HG02852 (cell line): Measurements from ENCODE around the gene MPEG1.
A peak's percentile ranks its signal among the peaks of the same experiment; 100 is the strongest.

Experiments used
- ATAC-seq: cut with Tn5 transposase; IDR thresholded peaks from one replicate; pipeline ENCODE4 v1.9.1; 2021; ENCODE audit warnings: mild to moderate bottlenecking, moderate library complexity; ENCODE audit not compliant: unreplicated experiment

MPEG1 gene

GRCh38 chr11:59172345-59173079, 40.2 kb downstream of the MPEG1 start:
- peak; percentile 38 for ATAC-seq

GRCh38 chr11:59171508-59172322, 41.0 kb downstream of the MPEG1 start, which contains the start of gene DTX4:
Gene DTX4 (plus strand): TSS chr11:59172132. CDS start chr11:59172596, 464 bp downstream.
- ATAC-seq: peak; percentile 73

DNA sequence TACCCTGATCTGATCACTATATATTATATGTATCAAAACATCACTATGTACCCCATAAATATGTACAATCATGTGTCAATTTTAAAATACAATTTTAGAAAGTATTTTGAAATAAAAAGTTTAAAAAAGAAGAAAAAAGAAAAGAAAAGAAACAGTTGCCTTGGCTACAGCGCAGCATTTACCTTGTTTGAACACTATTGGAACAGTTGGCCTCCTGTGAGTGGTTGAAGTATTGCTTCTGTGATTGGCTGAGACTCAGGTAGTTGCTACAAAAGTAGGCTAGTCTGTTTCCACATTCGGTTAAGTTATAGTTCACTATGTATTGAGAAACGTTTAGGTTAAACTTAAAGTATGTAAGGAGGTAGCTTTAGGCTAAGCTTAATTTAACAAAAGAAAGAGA, 48.7 kb downstream of the MPEG1 start:
- ATAC-seq: no peak
